Neuron (in vitro differentiated cells): ENCODE results near the gene GPHA2.

Experiments
- H2AFZ ChIP-seq: one replicate; pipeline ENCODE4 v1.6.1; 2013; ENCODE audit warnings: low read depth, mild to moderate bottlenecking, inconsistent platforms, low read length, moderate library complexity
- H3K27me3 ChIP-seq: one replicate; pipeline ENCODE4 v1.6.1; 2013; ENCODE audit warnings: low read length; ENCODE audit not compliant: insufficient read depth
- H3K36me3 ChIP-seq: one replicate; pipeline ENCODE4 v1.6.1; 2013; ENCODE audit warnings: low read length; ENCODE audit not compliant: insufficient read depth
- H3K4me1 ChIP-seq: one replicate; pipeline ENCODE4 v1.6.1; 2013; ENCODE audit warnings: low read length; ENCODE audit not compliant: insufficient read depth
- H3K4me3 ChIP-seq: 2 replicates; pipeline ENCODE4 v1.5.1; 2013; ENCODE audit warnings: mild to moderate bottlenecking, low read length, moderate library complexity
- H3K9me3 ChIP-seq: one replicate; pipeline ENCODE4 v1.6.1; 2013; ENCODE audit warnings: low read length

The GPHA2 gene

DNA sequence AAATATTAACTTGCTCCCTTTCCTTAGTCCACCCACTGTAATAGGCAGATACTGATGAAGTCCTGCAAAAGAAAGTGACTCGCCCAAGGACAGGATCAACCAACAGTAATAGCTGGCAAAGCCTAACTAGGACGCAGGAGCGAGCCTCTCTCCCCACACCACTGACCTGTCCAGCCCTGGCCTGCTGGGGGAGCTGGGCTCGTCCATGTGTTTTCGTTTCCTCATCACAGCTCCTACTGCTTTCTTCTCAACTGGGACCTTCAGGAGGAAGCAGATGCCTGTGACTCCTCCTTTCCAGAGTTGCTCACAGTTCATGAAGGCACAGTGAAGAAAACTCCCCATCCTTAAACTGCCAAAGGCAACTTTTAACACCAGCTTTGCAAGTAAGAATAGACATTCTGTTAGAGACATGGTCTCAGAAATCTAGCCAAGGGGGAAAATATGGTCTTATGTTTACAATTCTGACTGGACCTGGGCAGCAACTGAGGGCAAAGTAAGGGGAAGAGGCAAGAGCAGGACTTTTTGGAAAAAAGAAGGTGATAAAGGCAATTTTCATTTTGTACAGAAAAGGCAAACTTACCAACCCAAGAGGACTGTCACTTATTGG lies 11.6 kb upstream of the GPHA2 start:
- peaks cover 16% of the 10 kb centered on the region for H3K27me3 ChIP-seq
- H3K4me1 ChIP-seq, result no peaks in the 10 kb centered on the region
- H3K36me3 ChIP-seq, result no peaks in the 10 kb centered on the region
- H3K9me3 ChIP-seq, result no peaks in the 10 kb centered on the region
- no peak overlapping the region for H3K4me3 ChIP-seq
- no peak overlapping the region for H2AFZ ChIP-seq

DNA sequence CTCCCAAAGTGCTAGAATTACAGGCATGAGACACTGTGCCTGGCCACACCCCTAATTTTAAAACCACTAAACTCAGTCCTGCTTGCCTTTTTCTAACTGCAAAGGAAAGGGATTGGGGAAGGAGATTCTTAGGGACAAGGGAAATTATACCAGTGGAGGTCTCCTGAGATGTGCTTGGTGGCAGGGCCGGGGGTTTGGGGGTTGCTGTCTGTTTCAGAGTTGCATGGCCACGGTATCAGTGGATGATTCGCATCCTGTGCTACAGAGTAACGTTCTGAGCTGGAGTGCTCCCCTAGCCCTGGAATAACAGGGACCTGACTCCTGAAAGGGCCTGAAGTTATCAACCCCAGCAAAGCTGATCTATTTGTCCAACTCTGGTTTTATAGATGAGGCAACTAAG lies 846 bp upstream of the GPHA2 start:
- Histone ChIP-seq H3K4me1 (peaks cover 9% of the 10 kb centered on the region), H3K9me3 (no peaks in the 10 kb centered on the region), H3K4me3 (no peak overlapping the region), H3K36me3 (peaks cover 3% of the 10 kb centered on the region), H2AFZ (no peak overlapping the region), H3K27me3 (peaks cover 35% of the 10 kb centered on the region)

DNA sequence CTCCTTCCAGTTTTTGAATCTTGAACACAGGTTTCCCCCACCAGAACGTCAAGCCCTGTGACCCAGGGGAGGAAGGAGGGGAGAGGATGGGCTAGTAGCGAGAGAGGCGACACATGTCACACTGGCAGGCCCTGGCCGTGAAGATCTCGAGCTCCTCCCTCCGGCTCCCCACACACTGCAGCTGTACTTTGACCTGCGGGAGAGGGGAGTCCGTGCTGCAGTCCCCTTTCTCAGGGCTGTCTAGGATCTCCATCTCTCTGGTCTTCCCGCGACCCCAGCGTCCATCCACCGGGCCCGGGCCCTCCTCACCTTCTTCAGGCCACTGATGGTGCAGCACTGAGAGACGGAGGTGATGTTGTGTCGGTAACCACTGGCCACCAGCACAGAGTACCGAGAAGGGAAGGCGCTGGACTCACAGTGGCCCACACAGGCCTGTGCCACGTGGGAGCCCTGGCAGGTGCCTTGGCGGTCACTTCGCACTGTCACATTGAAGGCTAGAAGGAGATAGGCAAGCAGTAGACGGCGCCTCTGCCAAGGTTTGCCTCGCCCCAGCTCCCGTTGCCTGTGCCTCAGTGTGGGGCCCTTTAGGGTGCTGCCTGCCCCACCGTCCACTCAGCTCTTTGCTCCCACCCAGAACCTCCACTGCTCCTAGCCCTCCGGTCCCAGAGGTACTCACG lies 873 bp downstream of the GPHA2 start:
- no peak overlapping the region for H3K4me3 ChIP-seq
- H2AFZ ChIP-seq, result no peak overlapping the region
- peaks cover 9% of the 10 kb centered on the region for H3K4me1 ChIP-seq
- peaks cover 28% of the 10 kb centered on the region for H3K27me3 ChIP-seq
- no peaks in the 10 kb centered on the region for H3K9me3 ChIP-seq
- peaks cover 5% of the 10 kb centered on the region for H3K36me3 ChIP-seq

- Histone ChIP-seq H3K36me3 (peaks cover 5% of the 10 kb centered on the region), H3K4me1 (peaks cover 9% of the 10 kb centered on the region), H3K9me3 (no peaks in the 10 kb centered on the region), H3K4me3 (no peak overlapping the region), H2AFZ (no peak overlapping the region), H3K27me3 (peaks cover 21% of the 10 kb centered on the region)
Observed at GRCh38 chr11:64933935-64934681, 1.6 kb downstream of the GPHA2 start.

- H3K36me3 ChIP-seq, result peaks cover 5% of the 10 kb centered on the region
- H3K4me3 ChIP-seq, result no peak overlapping the region
- H2AFZ ChIP-seq, result no peak overlapping the region
- peaks cover 16% of the 10 kb centered on the region for H3K27me3 ChIP-seq
- peaks cover 9% of the 10 kb centered on the region for H3K4me1 ChIP-seq
- H3K9me3 ChIP-seq, result no peaks in the 10 kb centered on the region
Observed at GRCh38 chr11:64933213-64933934, 2.3 kb downstream of the GPHA2 start.

- Histone ChIP-seq H3K4me1 (peaks cover 9% of the 10 kb centered on the region), H3K36me3 (peaks cover 5% of the 10 kb centered on the region), H3K4me3 (no peak overlapping the region), H3K27me3 (peaks cover 7% of the 10 kb centered on the region), H2AFZ (no peak overlapping the region), H3K9me3 (no peaks in the 10 kb centered on the region)
Observed at GRCh38 chr11:64932324-64932723, 3.4 kb downstream of the GPHA2 start.

- H3K27me3 ChIP-seq, result no peaks in the 10 kb centered on the region
- no peak overlapping the region for H2AFZ ChIP-seq
- H3K4me3 ChIP-seq, result no peak overlapping the region
- H3K36me3 ChIP-seq, result peaks cover 5% of the 10 kb centered on the region
- no peaks in the 10 kb centered on the region for H3K9me3 ChIP-seq
- peaks cover 9% of the 10 kb centered on the region for H3K4me1 ChIP-seq
Observed at GRCh38 chr11:64931290-64931689, 4.4 kb downstream of the GPHA2 start.

DNA sequence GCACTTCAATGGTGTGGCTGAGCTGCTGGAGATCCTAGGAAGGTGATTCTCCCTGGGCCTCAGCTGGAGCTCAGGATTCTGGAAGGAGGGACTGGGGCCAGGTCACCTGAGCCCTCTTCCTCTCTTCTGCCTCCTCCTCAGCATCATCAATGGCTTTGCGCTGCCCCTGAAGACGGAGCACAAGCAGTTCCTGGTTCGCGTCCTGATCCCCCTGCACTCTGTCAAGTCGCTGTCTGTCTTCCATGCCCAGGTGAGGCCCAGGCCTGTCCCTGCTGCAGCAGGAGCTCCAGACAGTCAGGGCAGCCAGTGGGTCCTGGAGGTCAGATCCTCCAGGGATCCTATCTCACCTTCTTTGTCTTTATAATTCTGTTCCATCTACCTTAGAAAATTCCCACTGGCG lies 5.4 kb downstream of the GPHA2 start:
- Histone ChIP-seq H3K36me3 (peaks cover 5% of the 10 kb centered on the region), H3K4me1 (peaks cover 4% of the 10 kb centered on the region), H2AFZ (no peak overlapping the region), H3K4me3 (no peak overlapping the region), H3K9me3 (no peaks in the 10 kb centered on the region), H3K27me3 (no peaks in the 10 kb centered on the region)

GRCh38 chr11:64929625-64930024 lies 6.1 kb downstream of the GPHA2 start:
- Histone ChIP-seq H3K9me3 (no peaks in the 10 kb centered on the region), H2AFZ (no peak overlapping the region), H3K36me3 (peaks cover 5% of the 10 kb centered on the region), H3K27me3 (no peaks in the 10 kb centered on the region), H3K4me3 (no peak overlapping the region), H3K4me1 (peaks cover 7% of the 10 kb centered on the region)

DNA sequence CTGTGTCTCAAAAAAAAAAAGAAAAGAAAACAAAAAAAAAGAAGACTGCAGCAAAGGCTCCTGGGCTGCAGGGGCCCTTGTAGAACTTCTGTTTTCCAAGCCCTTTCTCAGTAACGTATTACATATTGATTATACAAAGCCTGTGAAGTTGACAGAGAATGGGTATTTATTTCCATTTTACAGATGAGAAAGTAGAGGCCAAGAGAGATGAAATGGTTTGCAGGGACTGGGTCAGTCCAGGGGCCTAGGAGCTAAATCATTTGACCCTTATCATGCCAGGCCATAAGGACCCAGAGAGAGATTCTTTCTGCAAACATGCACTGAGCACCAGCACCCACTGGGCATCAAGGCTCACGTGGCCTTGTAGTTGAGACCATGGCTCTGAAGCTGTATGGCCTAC lies 6.7 kb downstream of the GPHA2 start:
- H3K36me3 ChIP-seq, result peaks cover 5% of the 10 kb centered on the region
- no peaks in the 10 kb centered on the region for H3K9me3 ChIP-seq
- H3K27me3 ChIP-seq, result no peaks in the 10 kb centered on the region
- no peak overlapping the region for H3K4me3 ChIP-seq
- H3K4me1 ChIP-seq, result peaks cover 10% of the 10 kb centered on the region
- no peak overlapping the region for H2AFZ ChIP-seq

- peaks cover 14% of the 10 kb centered on the region for H3K4me1 ChIP-seq
- no peaks in the 10 kb centered on the region for H3K27me3 ChIP-seq
- no peak overlapping the region for H2AFZ ChIP-seq
- H3K9me3 ChIP-seq, result no peaks in the 10 kb centered on the region
- H3K4me3 ChIP-seq, result no peak overlapping the region
- H3K36me3 ChIP-seq, result peaks cover 3% of the 10 kb centered on the region
Observed at GRCh38 chr11:64926689-64927088, 9.0 kb downstream of the GPHA2 start.

- peaks cover 3% of the 10 kb centered on the region for H3K36me3 ChIP-seq
- no peak overlapping the region for H2AFZ ChIP-seq
- H3K4me3 ChIP-seq, result peak overlapping the region; percentile 62
- no peaks in the 10 kb centered on the region for H3K27me3 ChIP-seq
- peaks cover 14% of the 10 kb centered on the region for H3K4me1 ChIP-seq
- no peaks in the 10 kb centered on the region for H3K9me3 ChIP-seq
Observed at GRCh38 chr11:64925536-64926436, 9.9 kb downstream of the GPHA2 start.
